HG02763 (cell line): Measurements from ENCODE around the gene IRGQ.
"Not testable (repeated sequence)": the region's sequence is repeated elsewhere in the genome, so short reads cannot be mapped to it uniquely, and the experiment has no call there.

ENCODE experiments used
- ATAC-seq: cut with Tn5 transposase; IDR thresholded peaks from one replicate; pipeline ENCODE4 v1.9.1; 2021; ENCODE audit warnings: mild to moderate bottlenecking, moderate library complexity; ENCODE audit not compliant: unreplicated experiment

The IRGQ gene

GRCh38 chr19:43625918-43626579 is 30.1 kb upstream of the IRGQ start:
- no peak for ATAC-seq

GRCh38 chr19:43624933-43625332 is 29.0 kb upstream of the IRGQ start:
- ATAC-seq, result no peak

- ATAC-seq, result no peak
Observed at GRCh38 chr19:43623889-43624670, 28.1 kb upstream of the IRGQ start.

- no peak for ATAC-seq
Observed at GRCh38 chr19:43622956-43623355, 27.0 kb upstream of the IRGQ start.

GRCh38 chr19:43622070-43622469 is 26.1 kb upstream of the IRGQ start:
- ATAC-seq, result no peak

- ATAC-seq, result no peak
Observed at GRCh38 chr19:43620061-43621001, 24.4 kb upstream of the IRGQ start.

GRCh38 chr19:43619262-43620060 is 23.5 kb upstream of the IRGQ start, which contains the start of gene ZNF428:
ZNF428 (minus strand) TSS chr19:43619629; CDS start chr19:43614304, 5,325 bp downstream.
- ATAC-seq, result peak; percentile 78

GRCh38 chr19:43618921-43619261 is 23.0 kb upstream of the IRGQ start:
- peak; percentile 9 for ATAC-seq

GRCh38 chr19:43616954-43617353 is 21.0 kb upstream of the IRGQ start:
- ATAC-seq, result no peak

GRCh38 chr19:43616306-43616705 is 20.4 kb upstream of the IRGQ start:
- no peak for ATAC-seq

- no peak for ATAC-seq
Observed at GRCh38 chr19:43612374-43612773, 16.4 kb upstream of the IRGQ start.

- no peak for ATAC-seq
Observed at GRCh38 chr19:43611788-43612187, 15.9 kb upstream of the IRGQ start, which contains the start of gene SRRM5. SRRM5 (plus strand) TSS chr19:43612088; CDS start chr19:43612122, 34 bp downstream.

GRCh38 chr19:43610493-43610892 is 14.6 kb upstream of the IRGQ start:
- no peak for ATAC-seq

GRCh38 chr19:43609872-43610271 is 13.9 kb upstream of the IRGQ start:
- ATAC-seq, result no peak

GRCh38 chr19:43607238-43608205 is 11.6 kb upstream of the IRGQ start:
- ATAC-seq, result no peak

GRCh38 chr19:43606569-43607229 is 10.8 kb upstream of the IRGQ start:
- ATAC-seq, result no peak

- ATAC-seq, result no peak
Observed at GRCh38 chr19:43605875-43606568, 10.1 kb upstream of the IRGQ start.

GRCh38 chr19:43600326-43600725 is 4.4 kb upstream of the IRGQ start:
- not testable (repeated sequence) for ATAC-seq
